HG03439 (cell line): ENCODE data around the gene ANKRD44.

Experiments used
- ATAC-seq: cut with Tn5 transposase; IDR thresholded peaks from one replicate; pipeline ENCODE4 v1.9.1; 2021; ENCODE audit warnings: mild to moderate bottlenecking, moderate library complexity; ENCODE audit not compliant: unreplicated experiment

Gene ANKRD44

DNA sequence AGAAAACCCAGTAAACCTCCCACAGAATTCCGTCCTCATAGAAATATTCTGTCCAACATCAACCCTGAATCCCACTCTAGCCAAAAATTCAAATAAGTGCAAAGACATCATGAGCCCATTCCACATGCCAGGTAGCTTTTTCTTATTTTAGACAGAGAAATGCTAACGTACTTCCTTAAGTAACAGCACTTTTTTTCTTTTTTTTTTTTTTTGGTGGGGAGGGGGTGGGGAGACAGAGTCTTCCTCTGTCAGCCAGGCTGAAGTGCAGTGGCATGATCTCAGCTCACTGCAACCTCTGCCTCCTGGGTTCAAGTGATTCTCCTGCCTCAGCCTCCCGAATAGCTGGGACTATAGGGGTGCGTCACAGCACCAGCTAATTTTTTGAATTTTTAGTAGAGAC is 45.5 kb downstream of the ANKRD44 start:
- no peak for ATAC-seq

GRCh38 chr2:197264332-197264731 is 46.2 kb downstream of the ANKRD44 start:
- ATAC-seq: no peak

GRCh38 chr2:197263077-197263476 is 47.5 kb downstream of the ANKRD44 start:
- ATAC-seq: no peak

DNA sequence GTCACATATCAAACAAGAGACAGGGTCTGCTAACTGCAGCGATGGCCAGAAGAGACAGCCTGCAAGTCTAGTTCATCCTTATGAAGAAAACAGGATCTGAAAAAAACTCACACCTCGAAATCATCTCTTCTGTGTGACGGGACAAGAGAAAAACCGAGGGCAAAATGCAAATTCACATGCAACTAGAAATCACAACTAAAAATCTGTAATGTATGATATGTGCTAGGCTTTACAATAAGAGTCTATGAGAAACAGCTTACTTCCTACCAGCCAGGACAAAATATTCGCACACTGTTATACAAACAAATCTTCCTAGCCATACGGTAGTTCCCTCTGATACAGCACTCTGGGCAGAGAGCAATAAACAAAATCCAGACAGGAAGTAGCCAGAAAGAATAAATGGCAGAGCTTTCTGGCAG is 48.8 kb downstream of the ANKRD44 start:
- peak; percentile 49 for ATAC-seq

DNA sequence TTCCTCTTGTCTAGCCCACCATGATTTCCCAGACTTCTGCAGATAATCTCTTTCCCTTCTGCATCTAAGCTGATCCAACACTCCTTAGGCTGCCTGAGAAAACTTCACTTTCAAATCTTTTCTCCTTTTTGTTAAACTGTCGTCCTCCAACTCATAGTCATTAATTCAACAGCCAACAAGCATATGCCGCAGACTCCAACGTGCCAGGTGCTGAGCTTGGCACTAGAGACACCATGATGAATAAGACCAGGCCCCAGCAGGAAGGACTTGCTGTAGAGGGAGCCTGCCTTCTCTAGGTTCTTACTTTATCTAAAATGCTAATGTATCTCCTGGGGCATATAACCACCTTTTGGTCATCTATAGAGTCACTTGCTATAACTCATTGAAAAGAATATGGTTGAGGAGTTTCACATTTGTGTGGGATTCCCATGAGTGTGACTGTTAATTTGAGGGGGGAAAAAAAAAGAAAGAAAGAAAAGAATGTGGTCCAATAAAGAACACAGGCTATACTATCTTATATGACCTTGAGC is 51.0 kb downstream of the ANKRD44 start:
- ATAC-seq: no peak

DNA sequence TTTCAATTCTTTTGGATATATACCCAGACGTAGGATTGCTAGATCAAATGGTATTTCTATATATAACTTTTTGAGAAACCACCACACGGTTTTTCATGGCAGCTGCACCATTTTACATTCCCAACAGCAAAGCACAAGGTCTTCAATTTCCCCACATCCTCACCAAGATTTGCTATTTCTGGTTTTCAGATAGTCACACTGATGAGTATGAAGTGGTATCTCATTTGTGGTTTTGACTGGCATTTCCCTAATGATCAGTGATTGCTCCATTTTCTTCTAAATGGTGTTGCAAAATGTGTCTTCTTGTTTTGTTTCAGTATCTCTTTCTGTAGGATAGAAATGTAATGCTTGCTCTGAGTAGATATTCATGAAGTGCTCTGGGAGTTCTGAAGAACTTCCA is 52.0 kb downstream of the ANKRD44 start:
- ATAC-seq: no peak

- no peak for ATAC-seq
Measured at GRCh38 chr2:197256547-197257170, 53.9 kb downstream of the ANKRD44 start.

DNA sequence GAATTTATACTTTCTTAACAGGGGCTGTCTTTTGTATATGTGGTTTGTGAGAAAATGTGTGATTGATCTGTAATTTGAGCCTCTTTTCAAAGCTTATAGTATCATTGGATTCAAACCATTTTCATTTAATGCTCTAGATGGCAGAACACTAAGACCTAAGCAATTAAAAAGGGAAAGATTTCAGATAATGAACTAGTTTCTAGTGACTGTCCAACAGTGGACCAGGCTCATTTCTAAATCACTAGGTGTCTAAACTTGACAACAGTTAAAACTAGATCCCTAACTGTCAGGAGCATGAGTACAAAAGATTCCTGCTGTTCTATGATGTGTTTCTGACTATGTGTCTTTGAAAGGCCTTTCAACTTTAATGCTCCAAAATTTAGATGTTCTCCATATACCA is 54.6 kb downstream of the ANKRD44 start:
- ATAC-seq: peak; percentile 13

DNA sequence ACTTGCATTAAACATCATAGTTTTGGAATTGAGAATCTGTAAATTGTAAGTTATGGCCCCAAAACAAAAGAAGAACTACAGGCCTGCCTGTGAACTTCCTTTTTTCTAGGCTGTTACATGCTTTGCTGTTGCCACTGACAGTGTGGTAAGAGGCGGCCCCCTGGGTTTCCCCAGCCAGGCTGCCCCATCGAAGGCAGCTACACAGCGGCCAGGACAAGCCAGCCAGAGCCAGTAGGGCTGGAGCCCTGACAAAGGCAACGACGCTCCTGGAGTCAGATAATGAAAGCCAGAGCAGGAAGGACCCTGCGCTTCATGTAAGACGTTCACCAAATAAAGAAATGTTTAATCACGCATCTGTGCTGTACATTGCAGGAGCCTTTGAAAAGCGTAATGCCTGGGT is 55.0 kb downstream of the ANKRD44 start:
- ATAC-seq: peak; percentile 94

GRCh38 chr2:197254776-197255530 is 55.6 kb downstream of the ANKRD44 start:
- peak; percentile 19 for ATAC-seq

- no peak for ATAC-seq
Measured at GRCh38 chr2:197251576-197251975, 59.0 kb downstream of the ANKRD44 start.

DNA sequence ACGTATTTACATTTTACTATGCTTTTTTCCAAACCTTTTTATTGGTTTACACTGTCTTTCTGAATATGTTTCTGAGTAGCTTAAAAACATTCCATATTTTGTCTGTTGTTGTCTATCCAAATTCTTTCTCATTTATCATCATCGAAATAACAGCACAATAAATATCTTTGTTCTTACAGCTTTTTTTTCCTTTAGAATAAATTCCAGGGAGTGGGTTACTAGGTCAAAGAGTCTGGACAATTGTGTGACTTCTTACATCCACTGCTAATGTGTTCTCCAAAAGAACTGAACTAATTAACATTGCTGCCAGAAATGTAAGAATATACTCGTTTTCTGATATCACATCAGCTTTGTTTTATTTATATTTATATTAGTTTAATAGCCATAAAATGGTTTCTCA is 59.4 kb downstream of the ANKRD44 start:
- ATAC-seq: no peak

- no peak for ATAC-seq
Measured at GRCh38 chr2:197250084-197250397, 60.5 kb downstream of the ANKRD44 start.

DNA sequence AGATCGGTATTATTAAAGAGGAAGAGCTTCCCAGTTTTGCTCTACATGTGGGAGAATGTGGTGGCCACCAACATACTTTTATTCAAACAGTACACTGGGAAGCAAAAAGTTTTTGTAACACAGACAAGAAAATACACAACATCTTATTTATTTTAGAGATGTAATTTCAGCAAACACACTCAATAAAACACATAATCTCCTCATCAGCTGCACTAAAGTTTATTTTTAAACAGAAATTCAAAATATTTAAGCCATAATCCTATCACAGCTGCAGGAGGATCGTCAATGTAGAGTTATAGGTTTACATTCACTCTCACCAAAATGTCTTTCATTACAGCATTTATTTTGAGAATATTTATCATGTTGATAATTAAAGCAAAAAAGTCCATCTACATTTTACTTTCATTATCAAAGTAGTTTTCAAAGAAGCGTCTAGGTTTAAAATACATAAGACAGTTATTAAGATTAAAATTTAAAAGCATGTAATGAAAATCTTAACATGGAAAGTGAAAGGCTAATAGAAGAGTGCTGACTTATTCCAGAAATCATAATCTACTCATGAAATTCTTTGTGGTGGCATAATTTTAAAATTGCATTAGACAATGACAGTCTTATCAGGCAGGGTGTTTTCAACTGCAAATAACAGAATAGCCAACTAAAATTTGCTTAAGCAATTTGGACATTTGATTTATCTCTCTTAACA is 61.0 kb downstream of the ANKRD44 start:
- no peak for ATAC-seq

GRCh38 chr2:197248623-197249022 is 62.0 kb downstream of the ANKRD44 start:
- ATAC-seq: no peak

DNA sequence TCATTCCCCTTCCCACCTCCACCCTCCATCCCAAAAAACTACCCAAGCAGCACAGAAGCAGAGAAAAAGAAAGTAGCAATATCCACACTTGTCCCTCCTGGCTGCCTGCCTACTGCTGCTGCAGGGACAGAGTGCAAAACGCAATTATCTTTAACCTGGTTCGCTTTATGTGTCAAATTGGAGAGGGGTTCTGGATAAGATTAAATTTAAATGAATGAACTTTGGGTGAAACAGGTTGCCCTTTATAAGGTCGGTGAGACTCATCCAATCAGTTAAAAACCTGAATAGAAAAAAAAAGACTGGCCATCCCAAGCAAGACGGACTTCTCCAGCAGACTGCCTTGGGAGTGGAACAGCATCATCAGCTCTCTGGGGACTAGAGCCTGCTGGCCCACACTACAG is 62.6 kb downstream of the ANKRD44 start:
- no peak for ATAC-seq

GRCh38 chr2:197247083-197247482 is 63.5 kb downstream of the ANKRD44 start:
- ATAC-seq: no peak

- ATAC-seq: no peak
Measured at GRCh38 chr2:197245829-197246804, 64.5 kb downstream of the ANKRD44 start.

- no peak for ATAC-seq
Measured at GRCh38 chr2:197244349-197244748, 66.2 kb downstream of the ANKRD44 start.

DNA sequence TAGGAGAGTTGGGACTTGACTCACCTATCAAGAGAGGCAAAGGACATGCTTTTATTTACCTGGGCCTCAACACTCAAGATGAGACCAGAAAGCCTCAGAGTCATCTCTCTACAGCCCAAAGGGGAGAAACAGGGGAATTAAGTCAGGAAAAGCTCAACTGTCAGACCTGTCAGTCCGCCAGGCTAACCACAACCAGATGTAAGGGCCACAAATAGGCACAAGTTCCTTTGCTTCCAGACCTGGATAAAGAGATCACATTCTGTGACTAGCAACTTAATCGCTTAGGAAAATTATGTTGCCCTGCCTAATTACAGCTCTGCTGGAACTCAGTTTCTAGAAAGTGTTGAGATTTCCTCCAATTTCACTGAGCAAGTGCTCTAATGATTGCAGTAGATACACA is 67.9 kb downstream of the ANKRD44 start:
- ATAC-seq: no peak

DNA sequence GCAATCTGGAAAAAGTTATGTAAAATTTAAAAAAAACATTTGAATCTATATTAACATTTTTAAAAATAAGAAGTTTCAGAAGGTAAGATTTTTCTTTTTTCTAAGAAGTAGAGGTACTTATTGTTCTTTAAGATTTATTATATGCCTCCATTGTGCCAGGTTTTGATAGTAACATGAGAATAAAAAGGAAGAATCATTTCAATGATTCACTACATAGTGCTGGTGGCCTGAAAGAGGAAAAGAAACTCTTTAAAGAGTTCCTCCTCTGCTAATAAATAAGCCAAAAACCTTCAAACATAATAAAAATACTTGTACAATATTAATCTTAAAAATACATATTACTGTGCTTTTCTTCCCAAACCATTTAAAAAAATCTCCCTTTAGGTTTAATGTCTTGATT is 69.0 kb downstream of the ANKRD44 start:
- no peak for ATAC-seq
